HCT116 (cell line): ENCODE results near the gene IL18. TPM values are rescaled to one million over a fixed set of nuclear protein-coding genes. Genes with fewer than 3 reads are reported as not detected.

Experiments
- ATAC-seq: fragments of 200-7000 bp; cut with Tn5 transposase; 2 replicates; pipeline ENCODE4 v1.9.1; 2020; ENCODE audit warnings: mild to moderate bottlenecking, moderate library complexity
- BruUV-seq: library from RNA; stranded (reverse); fragments of 400-500 nt; replicated peaks from 2 replicates; lab custom pipeline; 2021; lab: Mats Ljungman, UMichigan
- CTCF ChIA-PET: fragments of 300-600 bp; sonication (Branson Sonifier 250); formaldehyde crosslinking; loops from one replicate; lab custom pipeline; 2021; ENCODE audit warnings: antibody characterized with exemption; lab: Charles Lee
- POLR2A ChIA-PET: fragments of 300-600, 350-600 bp; sonication (Branson Sonifier 250); formaldehyde crosslinking; loops from one replicate; lab custom pipeline; 2021; ENCODE audit warnings: antibody characterized with exemption; lab: Charles Lee
- RAD21 ChIA-PET, 2 experiments: fragments of 300-600 bp; sonication (Branson Sonifier 250); formaldehyde crosslinking; loops; one replicate each; lab custom pipeline; 2023; ENCODE audit warnings: low total read pairs in 2 of 2; ENCODE audit not compliant: uncharacterized antibody in 2 of 2, unreplicated experiment in 2 of 2, low non-redundant PET in 1 of 2; lab: Charles Lee
- DNase-seq: peaks from one replicate; pipeline ENCODE4 v3.0.0-alpha.2; 2010; ENCODE audit warnings: low read depth, low spot score
- H2AFZ ChIP-seq: fragments of 200-600 bp; shearing (Covaris generic), sonication (generic); 2 replicates; pipeline ENCODE4 v1.6.1; 2017; ENCODE audit warnings: low read depth, mixed run types, mixed read lengths, antibody characterized with exemption, low read length; ENCODE audit not compliant: poor library complexity, severe bottlenecking
- H3K27ac ChIP-seq: 2 replicates; pipeline ENCODE4 v1.5.1; 2012; ENCODE audit warnings: low read depth, low read length
- H3K27me3 ChIP-seq: fragments of 200-600 bp; sonication (generic); 2 replicates; pipeline ENCODE4 v1.6.1; 2016; ENCODE audit warnings: mixed run types, low read length, mixed read lengths; ENCODE audit not compliant: insufficient read depth
- H3K36me3 ChIP-seq, 2 experiments: fragments of 200-500 bp in 1 of 2; fragments of 200-600 bp in 1 of 2; sonication (Bioruptor generic) in 1 of 2; sonication (generic) in 1 of 2; 2 replicates each; pipeline versions ENCODE4 v1.5.1 to v1.6.1; 2014 to 2016; ENCODE audit warnings: low read length in 2 of 2, inconsistent platforms in 1 of 2, mixed read lengths in 1 of 2, mixed run types in 1 of 2; ENCODE audit not compliant: insufficient read depth in 2 of 2, control insufficient read depth in 1 of 2
- H3K4me1 ChIP-seq, 2 experiments: fragments of 200-600 bp in 1 of 2; sonication (generic) in 1 of 2; 2 replicates each; pipeline versions ENCODE4 v1.5.1 to v1.6.1; 2012 to 2017; ENCODE audit warnings: low read length in 2 of 2, inconsistent platforms in 1 of 2, mild to moderate bottlenecking in 1 of 2, mixed read lengths in 1 of 2, mixed run types in 1 of 2, moderate library complexity in 1 of 2; ENCODE audit not compliant: insufficient read depth in 2 of 2, control insufficient read depth in 1 of 2
- H3K4me2 ChIP-seq: fragments of 200-600 bp; sonication (generic); 2 replicates; pipeline ENCODE4 v1.6.1; 2017; ENCODE audit warnings: mixed run types, low read length, mixed read lengths
- H3K4me3 ChIP-seq, 2 experiments: fragments of 200-600 bp in 1 of 2; sonication (generic) in 1 of 2; replicated peaks in 1 of 2; 2 replicates each; pipeline ENCODE4 v1.5.1; 2011 to 2016; ENCODE audit warnings: low read length in 2 of 2, control low read depth in 1 of 2, low read depth in 1 of 2, mild to moderate bottlenecking in 1 of 2, mixed read lengths in 1 of 2, mixed run types in 1 of 2
- H3K79me2 ChIP-seq: fragments of 200-600 bp; sonication (generic); 2 replicates; pipeline ENCODE4 v1.6.1; 2017; ENCODE audit warnings: mild to moderate bottlenecking, mixed run types, low read length, moderate library complexity, mixed read lengths; ENCODE audit not compliant: insufficient read depth
- H3K9ac ChIP-seq: fragments of 200-600 bp; sonication (generic); 2 replicates; pipeline ENCODE4 v1.6.1; 2016; ENCODE audit warnings: low read length, mixed read lengths
- H3K9me2 ChIP-seq: fragments of 200-600 bp; sonication (generic), shearing (Covaris generic); 2 replicates; pipeline ENCODE4 v1.6.1; 2017; ENCODE audit warnings: mixed run types, mild to moderate bottlenecking, moderate library complexity; ENCODE audit not compliant: insufficient read depth
- H3K9me3 ChIP-seq, 2 experiments: fragments of 200-500 bp in 1 of 2; fragments of 200-600 bp in 1 of 2; sonication (Bioruptor generic) in 1 of 2; sonication (generic) in 1 of 2; 2 replicates each; pipeline ENCODE4 v1.6.1; 2014 to 2017; ENCODE audit warnings: low read length in 2 of 2, mixed read lengths in 2 of 2, inconsistent platforms in 1 of 2, low read depth in 1 of 2, mild to moderate bottlenecking in 1 of 2, mixed run types in 1 of 2, moderate library complexity in 1 of 2; ENCODE audit not compliant: control insufficient read depth in 1 of 2, insufficient read depth in 1 of 2
- H4K20me1 ChIP-seq: fragments of 200-600 bp; sonication (generic), shearing (Covaris generic); 2 replicates; pipeline ENCODE4 v1.6.1; 2017; ENCODE audit warnings: mixed run types, mild to moderate bottlenecking, moderate library complexity; ENCODE audit not compliant: insufficient read depth
- EGR1 ChIP-seq: IDR thresholded peaks from 2 replicates; pipeline ENCODE4 v1.6.1; 2012; ENCODE audit warnings: low read depth
- ELF1 ChIP-seq: IDR thresholded peaks from 2 replicates; pipeline ENCODE4 v1.6.1; 2012; ENCODE audit warnings: low read depth, borderline replicate concordance
- EZH2 ChIP-seq: fragments of 200-600 bp; sonication (generic); IDR thresholded peaks from 2 replicates; pipeline ENCODE4 v1.6.1; 2017; ENCODE audit warnings: antibody characterized with exemption, mixed run types
- JUND ChIP-seq: IDR thresholded peaks from 2 replicates; pipeline ENCODE4 v1.6.1; 2012
- POLR2A ChIP-seq: IDR thresholded peaks from 2 replicates; pipeline ENCODE4 v1.7.0; 2011; ENCODE audit warnings: borderline replicate concordance; ENCODE audit not compliant: insufficient read depth, insufficient read length; ENCODE audit errors: extremely low read depth
- SP1 ChIP-seq: IDR thresholded peaks from 2 replicates; pipeline ENCODE4 v1.6.1; 2012; ENCODE audit warnings: low read depth
- TCF7L2 ChIP-seq: IDR thresholded peaks from 2 replicates; pipeline ENCODE4 v1.7.0; 2011; ENCODE audit warnings: borderline replicate concordance, inconsistent platforms; ENCODE audit not compliant: insufficient read depth, insufficient read length; ENCODE audit errors: extremely low read depth
- intact Hi-C: fragments of 100-400 bp; cut with micrococcal nuclease; formaldehyde crosslinking; loops from 2 replicates; pipeline ENCODE4 v1.10.0; 2022
- total RNA-seq: library from RNA; stranded (reverse); gene quantifications from one replicate; pipeline ENCODE4 v1.2.1, GENCODE V29; 2021; ENCODE audit not compliant: unreplicated experiment
- TF ChIP-seq, protein P1 (sequence below): IDR thresholded peaks from 2 replicates; pipeline ENCODE4 v1.6.1; 2012
- TF ChIP-seq, protein P2 (sequence below): IDR thresholded peaks from 2 replicates; pipeline ENCODE4 v1.6.1; 2011; ENCODE audit warnings: mild to moderate bottlenecking, low read length, moderate library complexity; ENCODE audit not compliant: insufficient replicate concordance; ENCODE audit errors: extremely low read depth
- TF ChIP-seq, protein P3 (sequence below): IDR thresholded peaks from 2 replicates; pipeline ENCODE4 v1.6.1; 2012
- TF ChIP-seq, protein P4 (sequence below): IDR thresholded peaks from 2 replicates; pipeline ENCODE4 v1.6.1; 2012; ENCODE audit warnings: low read depth

The IL18 gene
- total RNA-seq, 1 experiment from 2014 or later = 112 TPM

DNA sequence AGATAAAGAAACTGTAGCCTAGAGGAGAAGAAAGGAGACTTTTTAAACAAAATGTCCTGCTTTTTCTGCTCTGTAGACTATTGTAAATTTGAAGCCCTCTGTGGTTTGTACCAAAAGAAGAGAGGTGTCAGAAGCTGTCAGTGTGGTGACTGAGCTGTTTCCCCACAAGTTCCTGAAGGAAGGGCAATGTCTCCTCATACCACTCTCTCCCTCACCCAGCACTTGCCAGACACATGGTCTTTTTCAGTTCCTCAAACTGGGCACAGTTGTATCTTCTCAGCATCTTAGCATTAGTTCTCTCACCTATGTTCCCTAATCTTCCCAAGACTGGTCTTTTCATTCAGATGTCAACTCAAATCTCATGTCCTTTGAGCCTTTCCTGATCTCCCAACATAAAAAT, 15.7 kb upstream of the IL18 start:
- intact Hi-C loops = loop anchor here (5.0 kb wide), 1 partner anchor 247 kb away; no protein-coding TSS in a partner anchor
- H3K4me2 ChIP-seq = no peak overlapping the region
- H2AFZ ChIP-seq = no peak overlapping the region
- no peak overlapping the region for H3K9ac ChIP-seq
- no peaks in the 10 kb centered on the region for H3K27me3 ChIP-seq
- H3K4me3 ChIP-seq = no peak overlapping the region
- no peaks in the 10 kb centered on the region for H3K9me3 ChIP-seq
- peaks cover 3 to 17% of the 10 kb centered on the region in 2 experiments; a peak in 3 of 4 replicates for H3K4me1 ChIP-seq
- TF ChIP-seq, protein P1, sequence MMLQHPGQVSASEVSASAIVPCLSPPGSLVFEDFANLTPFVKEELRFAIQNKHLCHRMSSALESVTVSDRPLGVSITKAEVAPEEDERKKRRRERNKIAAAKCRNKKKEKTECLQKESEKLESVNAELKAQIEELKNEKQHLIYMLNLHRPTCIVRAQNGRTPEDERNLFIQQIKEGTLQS = no peak
- TF ChIP-seq, protein P2, sequence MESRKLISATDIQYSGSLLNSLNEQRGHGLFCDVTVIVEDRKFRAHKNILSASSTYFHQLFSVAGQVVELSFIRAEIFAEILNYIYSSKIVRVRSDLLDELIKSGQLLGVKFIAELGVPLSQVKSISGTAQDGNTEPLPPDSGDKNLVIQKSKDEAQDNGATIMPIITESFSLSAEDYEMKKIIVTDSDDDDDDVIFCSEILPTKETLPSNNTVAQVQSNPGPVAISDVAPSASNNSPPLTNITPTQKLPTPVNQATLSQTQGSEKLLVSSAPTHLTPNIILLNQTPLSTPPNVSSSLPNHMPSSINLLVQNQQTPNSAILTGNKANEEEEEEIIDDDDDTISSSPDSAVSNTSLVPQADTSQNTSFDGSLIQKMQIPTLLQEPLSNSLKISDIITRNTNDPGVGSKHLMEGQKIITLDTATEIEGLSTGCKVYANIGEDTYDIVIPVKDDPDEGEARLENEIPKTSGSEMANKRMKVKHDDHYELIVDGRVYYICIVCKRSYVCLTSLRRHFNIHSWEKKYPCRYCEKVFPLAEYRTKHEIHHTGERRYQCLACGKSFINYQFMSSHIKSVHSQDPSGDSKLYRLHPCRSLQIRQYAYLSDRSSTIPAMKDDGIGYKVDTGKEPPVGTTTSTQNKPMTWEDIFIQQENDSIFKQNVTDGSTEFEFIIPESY = no peak
- RAD21 ChIA-PET = no interaction called here
- CTCF ChIA-PET = no interaction called here
- H3K27ac ChIP-seq = no peak overlapping the region
- POLR2A ChIA-PET = no interaction called here
- DNase-seq = no peak
- no TSS peak for BruUV-seq
- H3K79me2 ChIP-seq = no peaks in the 10 kb centered on the region
- no peaks in the 10 kb centered on the region for H3K36me3 ChIP-seq
- H3K9me2 ChIP-seq = no peaks in the 10 kb centered on the region
- no peaks in the 10 kb centered on the region for H4K20me1 ChIP-seq
- no peak for ATAC-seq

DNA sequence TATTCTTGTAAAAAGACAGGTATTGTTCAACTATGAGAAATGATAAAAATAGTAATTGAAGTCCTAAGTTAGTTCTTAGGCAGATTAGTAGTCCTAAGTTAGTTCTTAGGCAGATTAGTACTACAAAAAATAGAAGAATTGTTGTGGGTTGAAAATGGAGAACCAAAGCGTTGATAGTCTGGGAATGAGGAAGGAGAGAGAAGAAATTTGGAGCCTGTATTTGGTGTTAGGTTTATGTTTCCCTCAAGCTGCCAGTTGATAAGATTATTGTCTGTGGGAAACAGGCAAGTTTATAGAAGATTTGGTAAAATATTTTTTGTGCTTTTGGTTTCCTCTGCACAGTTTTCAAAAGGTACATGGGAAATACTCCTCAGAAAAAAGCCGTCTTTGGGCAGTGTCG, 15.0 kb upstream of the IL18 start:
- H3K9ac ChIP-seq = no peak overlapping the region
- BruUV-seq = no TSS peak
- H3K4me2 ChIP-seq = no peak overlapping the region
- ChIA-PET RAD21 (no interaction called here), POLR2A (no interaction called here), CTCF (no interaction called here)
- no peaks in the 10 kb centered on the region for H3K9me3 ChIP-seq
- no peak overlapping the region for H2AFZ ChIP-seq
- H3K27me3 ChIP-seq = no peaks in the 10 kb centered on the region
- peaks cover 3 to 19% of the 10 kb centered on the region in 2 experiments; a peak in 3 of 4 replicates for H3K4me1 ChIP-seq
- DNase-seq (no peak), ATAC-seq (no peak)
- no peaks in the 10 kb centered on the region for H3K9me2 ChIP-seq
- no peaks in the 10 kb centered on the region for H3K79me2 ChIP-seq
- H4K20me1 ChIP-seq = no peaks in the 10 kb centered on the region
- H3K4me3 ChIP-seq = no peak overlapping the region
- intact Hi-C loops = loop anchor here (5.0 kb wide), 1 partner anchor 247 kb away; no protein-coding TSS in a partner anchor
- H3K36me3 ChIP-seq = no peaks in the 10 kb centered on the region
- no peak overlapping the region for H3K27ac ChIP-seq
- TF ChIP-seq, protein P3, sequence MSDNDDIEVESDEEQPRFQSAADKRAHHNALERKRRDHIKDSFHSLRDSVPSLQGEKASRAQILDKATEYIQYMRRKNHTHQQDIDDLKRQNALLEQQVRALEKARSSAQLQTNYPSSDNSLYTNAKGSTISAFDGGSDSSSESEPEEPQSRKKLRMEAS = no peak
- TF ChIP-seq EGR1 (no peak), TCF7L2 (no peak), ELF1 (no peak), POLR2A (no peak), JUND (no peak), EZH2 (no peak), SP1 (no peak)
- TF ChIP-seq, protein P1 = no peak
- TF ChIP-seq, protein P4, sequence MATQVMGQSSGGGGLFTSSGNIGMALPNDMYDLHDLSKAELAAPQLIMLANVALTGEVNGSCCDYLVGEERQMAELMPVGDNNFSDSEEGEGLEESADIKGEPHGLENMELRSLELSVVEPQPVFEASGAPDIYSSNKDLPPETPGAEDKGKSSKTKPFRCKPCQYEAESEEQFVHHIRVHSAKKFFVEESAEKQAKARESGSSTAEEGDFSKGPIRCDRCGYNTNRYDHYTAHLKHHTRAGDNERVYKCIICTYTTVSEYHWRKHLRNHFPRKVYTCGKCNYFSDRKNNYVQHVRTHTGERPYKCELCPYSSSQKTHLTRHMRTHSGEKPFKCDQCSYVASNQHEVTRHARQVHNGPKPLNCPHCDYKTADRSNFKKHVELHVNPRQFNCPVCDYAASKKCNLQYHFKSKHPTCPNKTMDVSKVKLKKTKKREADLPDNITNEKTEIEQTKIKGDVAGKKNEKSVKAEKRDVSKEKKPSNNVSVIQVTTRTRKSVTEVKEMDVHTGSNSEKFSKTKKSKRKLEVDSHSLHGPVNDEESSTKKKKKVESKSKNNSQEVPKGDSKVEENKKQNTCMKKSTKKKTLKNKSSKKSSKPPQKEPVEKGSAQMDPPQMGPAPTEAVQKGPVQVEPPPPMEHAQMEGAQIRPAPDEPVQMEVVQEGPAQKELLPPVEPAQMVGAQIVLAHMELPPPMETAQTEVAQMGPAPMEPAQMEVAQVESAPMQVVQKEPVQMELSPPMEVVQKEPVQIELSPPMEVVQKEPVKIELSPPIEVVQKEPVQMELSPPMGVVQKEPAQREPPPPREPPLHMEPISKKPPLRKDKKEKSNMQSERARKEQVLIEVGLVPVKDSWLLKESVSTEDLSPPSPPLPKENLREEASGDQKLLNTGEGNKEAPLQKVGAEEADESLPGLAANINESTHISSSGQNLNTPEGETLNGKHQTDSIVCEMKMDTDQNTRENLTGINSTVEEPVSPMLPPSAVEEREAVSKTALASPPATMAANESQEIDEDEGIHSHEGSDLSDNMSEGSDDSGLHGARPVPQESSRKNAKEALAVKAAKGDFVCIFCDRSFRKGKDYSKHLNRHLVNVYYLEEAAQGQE = no peak
